HEK293 (cell line): ENCODE data around the gene SPDYE2B.
"Not testable (repeated sequence)": the region's sequence is repeated elsewhere in the genome, so short reads cannot be mapped to it uniquely, and the experiment has no call there.

Source experiments
- GLI2 ChIP-seq: fragments of 450-650 bp; formaldehyde crosslinking; IDR thresholded peaks from 2 replicates; pipeline ENCODE4; 2017; ENCODE audit warnings: missing biosample characterization, missing genetic modification characterization, low read depth, borderline replicate concordance
- KLF8 ChIP-seq: fragments of 450-650 bp; formaldehyde crosslinking; IDR thresholded peaks from 2 replicates; pipeline ENCODE4 v1.5.1; 2016; ENCODE audit warnings: missing biosample characterization, missing genetic modification characterization
- ZEB2 ChIP-seq: fragments of 450-650 bp; formaldehyde crosslinking; IDR thresholded peaks from 2 replicates; pipeline ENCODE4 v1.5.1; 2016; ENCODE audit warnings: missing biosample characterization, missing genetic modification characterization
- ZNF121 ChIP-seq: fragments of 450-650 bp; formaldehyde crosslinking; IDR thresholded peaks from 2 replicates; pipeline ENCODE4 v1.5.1; 2016; ENCODE audit warnings: missing biosample characterization, missing genetic modification characterization
- ZNF138 ChIP-seq: fragments of 450-650 bp; formaldehyde crosslinking; IDR thresholded peaks from 2 replicates; pipeline ENCODE4 v1.5.1; 2016; ENCODE audit warnings: missing biosample characterization, missing genetic modification characterization, borderline replicate concordance
- ZNF140 ChIP-seq: fragments of 450-650 bp; formaldehyde crosslinking; IDR thresholded peaks from 2 replicates; pipeline ENCODE4 v1.5.1; 2016; ENCODE audit warnings: missing biosample characterization, missing genetic modification characterization
- ZNF558 ChIP-seq: fragments of 450-650 bp; formaldehyde crosslinking; IDR thresholded peaks from 2 replicates; pipeline ENCODE4 v1.5.1; 2016; ENCODE audit warnings: missing biosample characterization, missing genetic modification characterization
- TF ChIP-seq, protein P1 (sequence below): fragments of 450-650 bp; formaldehyde crosslinking; IDR thresholded peaks from 2 replicates; pipeline ENCODE4 v1.5.1; 2016; ENCODE audit warnings: missing biosample characterization, missing genetic modification characterization
- TF ChIP-seq, protein P2 (sequence below): fragments of 450-650 bp; formaldehyde crosslinking; conservative IDR thresholded peaks from 2 replicates; pipeline ENCODE4 v1.5.1; 2016; ENCODE audit warnings: low read depth, missing biosample characterization, missing genetic modification characterization
- TF ChIP-seq, protein P3 (sequence below): fragments of 450-650 bp; formaldehyde crosslinking; IDR thresholded peaks from 2 replicates; pipeline ENCODE4 v1.5.1; 2016; ENCODE audit warnings: missing biosample characterization, missing genetic modification characterization
- TF ChIP-seq, protein P4 (sequence below): sonication (generic); formaldehyde crosslinking; IDR thresholded peaks from 2 replicates; pipeline ENCODE4 v1.8.1; 2022; ENCODE audit warnings: mild to moderate bottlenecking, moderate library complexity, missing genetic modification reagents
- TF ChIP-seq, protein P5 (sequence below): fragments of 450-650 bp; formaldehyde crosslinking; IDR thresholded peaks from 2 replicates; pipeline ENCODE4 v1.5.1; 2016; ENCODE audit warnings: missing biosample characterization, missing genetic modification characterization

DNA sequence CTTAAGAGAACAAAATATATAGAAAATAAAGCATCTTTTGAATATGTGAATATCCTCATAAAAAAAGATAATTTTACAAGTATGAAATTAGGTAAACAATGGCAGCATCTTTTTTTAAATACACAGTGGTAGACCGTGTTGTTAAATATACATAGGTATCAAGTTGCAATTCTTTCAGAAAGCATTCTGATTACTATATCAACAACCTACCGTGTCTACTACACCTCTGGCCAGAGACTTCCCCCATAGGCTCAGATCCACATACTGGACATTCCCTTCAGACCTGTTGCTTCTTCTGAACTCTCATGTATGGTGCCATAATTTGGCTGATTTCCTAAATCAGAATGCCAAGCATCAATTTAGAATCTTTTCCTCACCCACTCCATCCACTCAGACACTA lies 43.9 kb downstream of the SPDYE2B start:
- TF ChIP-seq, protein P1, sequence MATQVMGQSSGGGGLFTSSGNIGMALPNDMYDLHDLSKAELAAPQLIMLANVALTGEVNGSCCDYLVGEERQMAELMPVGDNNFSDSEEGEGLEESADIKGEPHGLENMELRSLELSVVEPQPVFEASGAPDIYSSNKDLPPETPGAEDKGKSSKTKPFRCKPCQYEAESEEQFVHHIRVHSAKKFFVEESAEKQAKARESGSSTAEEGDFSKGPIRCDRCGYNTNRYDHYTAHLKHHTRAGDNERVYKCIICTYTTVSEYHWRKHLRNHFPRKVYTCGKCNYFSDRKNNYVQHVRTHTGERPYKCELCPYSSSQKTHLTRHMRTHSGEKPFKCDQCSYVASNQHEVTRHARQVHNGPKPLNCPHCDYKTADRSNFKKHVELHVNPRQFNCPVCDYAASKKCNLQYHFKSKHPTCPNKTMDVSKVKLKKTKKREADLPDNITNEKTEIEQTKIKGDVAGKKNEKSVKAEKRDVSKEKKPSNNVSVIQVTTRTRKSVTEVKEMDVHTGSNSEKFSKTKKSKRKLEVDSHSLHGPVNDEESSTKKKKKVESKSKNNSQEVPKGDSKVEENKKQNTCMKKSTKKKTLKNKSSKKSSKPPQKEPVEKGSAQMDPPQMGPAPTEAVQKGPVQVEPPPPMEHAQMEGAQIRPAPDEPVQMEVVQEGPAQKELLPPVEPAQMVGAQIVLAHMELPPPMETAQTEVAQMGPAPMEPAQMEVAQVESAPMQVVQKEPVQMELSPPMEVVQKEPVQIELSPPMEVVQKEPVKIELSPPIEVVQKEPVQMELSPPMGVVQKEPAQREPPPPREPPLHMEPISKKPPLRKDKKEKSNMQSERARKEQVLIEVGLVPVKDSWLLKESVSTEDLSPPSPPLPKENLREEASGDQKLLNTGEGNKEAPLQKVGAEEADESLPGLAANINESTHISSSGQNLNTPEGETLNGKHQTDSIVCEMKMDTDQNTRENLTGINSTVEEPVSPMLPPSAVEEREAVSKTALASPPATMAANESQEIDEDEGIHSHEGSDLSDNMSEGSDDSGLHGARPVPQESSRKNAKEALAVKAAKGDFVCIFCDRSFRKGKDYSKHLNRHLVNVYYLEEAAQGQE (tag by site-specific recombination) = not testable (repeated sequence)
- not testable (repeated sequence) for TF ChIP-seq ZEB2 (tag by site-specific recombination); ZNF140; ZNF138 (tag by site-specific recombination); ZNF558 (tag by site-specific recombination); GLI2 (tag by site-specific recombination); KLF8 (tag by site-specific recombination); ZNF121 (tag by site-specific recombination)
- TF ChIP-seq, protein P2, sequence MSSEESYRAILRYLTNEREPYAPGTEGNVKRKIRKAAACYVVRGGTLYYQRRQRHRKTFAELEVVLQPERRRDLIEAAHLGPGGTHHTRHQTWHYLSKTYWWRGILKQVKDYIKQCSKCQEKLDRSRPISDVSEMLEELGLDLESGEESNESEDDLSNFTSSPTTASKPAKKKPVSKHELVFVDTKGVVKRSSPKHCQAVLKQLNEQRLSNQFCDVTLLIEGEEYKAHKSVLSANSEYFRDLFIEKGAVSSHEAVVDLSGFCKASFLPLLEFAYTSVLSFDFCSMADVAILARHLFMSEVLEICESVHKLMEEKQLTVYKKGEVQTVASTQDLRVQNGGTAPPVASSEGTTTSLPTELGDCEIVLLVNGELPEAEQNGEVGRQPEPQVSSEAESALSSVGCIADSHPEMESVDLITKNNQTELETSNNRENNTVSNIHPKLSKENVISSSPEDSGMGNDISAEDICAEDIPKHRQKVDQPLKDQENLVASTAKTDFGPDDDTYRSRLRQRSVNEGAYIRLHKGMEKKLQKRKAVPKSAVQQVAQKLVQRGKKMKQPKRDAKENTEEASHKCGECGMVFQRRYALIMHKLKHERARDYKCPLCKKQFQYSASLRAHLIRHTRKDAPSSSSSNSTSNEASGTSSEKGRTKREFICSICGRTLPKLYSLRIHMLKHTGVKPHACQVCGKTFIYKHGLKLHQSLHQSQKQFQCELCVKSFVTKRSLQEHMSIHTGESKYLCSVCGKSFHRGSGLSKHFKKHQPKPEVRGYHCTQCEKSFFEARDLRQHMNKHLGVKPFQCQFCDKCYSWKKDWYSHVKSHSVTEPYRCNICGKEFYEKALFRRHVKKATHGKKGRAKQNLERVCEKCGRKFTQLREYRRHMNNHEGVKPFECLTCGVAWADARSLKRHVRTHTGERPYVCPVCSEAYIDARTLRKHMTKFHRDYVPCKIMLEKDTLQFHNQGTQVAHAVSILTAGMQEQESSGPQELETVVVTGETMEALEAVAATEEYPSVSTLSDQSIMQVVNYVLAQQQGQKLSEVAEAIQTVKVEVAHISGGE = not testable (repeated sequence)
- TF ChIP-seq, protein P3, sequence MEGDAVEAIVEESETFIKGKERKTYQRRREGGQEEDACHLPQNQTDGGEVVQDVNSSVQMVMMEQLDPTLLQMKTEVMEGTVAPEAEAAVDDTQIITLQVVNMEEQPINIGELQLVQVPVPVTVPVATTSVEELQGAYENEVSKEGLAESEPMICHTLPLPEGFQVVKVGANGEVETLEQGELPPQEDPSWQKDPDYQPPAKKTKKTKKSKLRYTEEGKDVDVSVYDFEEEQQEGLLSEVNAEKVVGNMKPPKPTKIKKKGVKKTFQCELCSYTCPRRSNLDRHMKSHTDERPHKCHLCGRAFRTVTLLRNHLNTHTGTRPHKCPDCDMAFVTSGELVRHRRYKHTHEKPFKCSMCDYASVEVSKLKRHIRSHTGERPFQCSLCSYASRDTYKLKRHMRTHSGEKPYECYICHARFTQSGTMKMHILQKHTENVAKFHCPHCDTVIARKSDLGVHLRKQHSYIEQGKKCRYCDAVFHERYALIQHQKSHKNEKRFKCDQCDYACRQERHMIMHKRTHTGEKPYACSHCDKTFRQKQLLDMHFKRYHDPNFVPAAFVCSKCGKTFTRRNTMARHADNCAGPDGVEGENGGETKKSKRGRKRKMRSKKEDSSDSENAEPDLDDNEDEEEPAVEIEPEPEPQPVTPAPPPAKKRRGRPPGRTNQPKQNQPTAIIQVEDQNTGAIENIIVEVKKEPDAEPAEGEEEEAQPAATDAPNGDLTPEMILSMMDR (tag by site-specific recombination) = not testable (repeated sequence)
- TF ChIP-seq, protein P4, sequence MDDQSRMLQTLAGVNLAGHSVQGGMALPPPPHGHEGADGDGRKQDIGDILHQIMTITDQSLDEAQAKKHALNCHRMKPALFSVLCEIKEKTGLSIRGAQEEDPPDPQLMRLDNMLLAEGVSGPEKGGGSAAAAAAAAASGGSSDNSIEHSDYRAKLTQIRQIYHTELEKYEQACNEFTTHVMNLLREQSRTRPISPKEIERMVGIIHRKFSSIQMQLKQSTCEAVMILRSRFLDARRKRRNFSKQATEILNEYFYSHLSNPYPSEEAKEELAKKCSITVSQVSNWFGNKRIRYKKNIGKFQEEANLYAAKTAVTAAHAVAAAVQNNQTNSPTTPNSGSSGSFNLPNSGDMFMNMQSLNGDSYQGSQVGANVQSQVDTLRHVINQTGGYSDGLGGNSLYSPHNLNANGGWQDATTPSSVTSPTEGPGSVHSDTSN (CRISPR knock-in tag) = not testable (repeated sequence)
- TF ChIP-seq, protein P5, sequence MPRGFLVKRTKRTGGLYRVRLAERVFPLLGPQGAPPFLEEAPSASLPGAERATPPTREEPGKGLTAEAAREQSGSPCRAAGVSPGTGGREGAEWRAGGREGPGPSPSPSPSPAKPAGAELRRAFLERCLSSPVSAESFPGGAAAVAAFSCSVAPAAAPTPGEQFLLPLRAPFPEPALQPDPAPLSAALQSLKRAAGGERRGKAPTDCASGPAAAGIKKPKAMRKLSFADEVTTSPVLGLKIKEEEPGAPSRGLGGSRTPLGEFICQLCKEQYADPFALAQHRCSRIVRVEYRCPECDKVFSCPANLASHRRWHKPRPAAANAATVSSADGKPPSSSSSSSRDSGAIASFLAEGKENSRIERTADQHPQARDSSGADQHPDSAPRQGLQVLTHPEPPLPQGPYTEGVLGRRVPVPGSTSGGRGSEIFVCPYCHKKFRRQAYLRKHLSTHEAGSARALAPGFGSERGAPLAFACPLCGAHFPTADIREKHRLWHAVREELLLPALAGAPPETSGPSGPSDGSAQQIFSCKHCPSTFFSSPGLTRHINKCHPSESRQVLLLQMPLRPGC (tag by site-specific recombination) = not testable (repeated sequence)
